ENCODE results near the gene UBXN6.
A peak's percentile ranks its signal among the peaks of the same experiment; 100 is the strongest.

UBXN6 gene

DNA sequence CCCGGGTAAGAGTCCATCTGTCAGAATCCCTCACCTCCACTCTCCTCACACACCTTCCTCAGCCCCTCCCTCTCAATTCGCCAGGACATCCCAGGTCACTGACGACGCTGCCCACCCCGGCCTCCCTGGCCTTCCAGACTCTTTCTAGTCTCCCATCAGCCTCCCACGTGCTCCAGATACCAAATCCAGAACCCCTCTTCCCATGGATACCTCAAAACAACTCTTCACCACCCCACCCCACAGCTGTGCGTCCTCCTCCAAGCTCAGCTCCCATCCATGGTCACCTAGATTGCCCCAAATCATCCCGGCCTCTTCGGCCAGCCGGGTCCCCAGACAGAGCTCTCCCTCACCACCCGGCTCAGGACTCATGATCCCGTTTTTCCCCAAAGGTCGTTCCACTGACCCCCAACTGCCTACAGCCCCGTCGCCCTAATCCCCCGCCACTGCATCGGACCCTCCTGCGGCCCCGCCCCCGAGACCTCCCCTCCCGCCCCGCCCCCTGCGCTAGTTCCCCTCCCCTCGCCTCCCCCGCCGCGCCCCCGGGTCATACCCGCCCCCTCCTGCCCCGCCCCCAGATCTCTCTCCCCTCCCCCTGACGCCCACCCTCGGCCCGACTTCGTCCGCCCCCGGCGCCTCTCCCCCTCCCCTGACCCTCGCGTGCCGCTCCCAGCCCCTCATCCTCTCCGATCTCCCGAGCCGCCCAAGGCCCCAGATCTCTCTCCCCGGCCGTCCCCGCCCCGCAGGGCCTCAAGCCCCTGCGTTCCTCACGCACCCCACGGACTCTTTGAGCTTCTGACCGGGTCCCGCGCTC is 546 bp downstream of the UBXN6 start:
- peak; percentile 18 for DNase-seq (ENCODE audit: low read depth)

GRCh38 chr19:4456476-4456842 is 1.1 kb downstream of the UBXN6 start:
- peak; percentile 56 for DNase-seq (ENCODE audit: low read depth)

GRCh38 chr19:4455719-4456475 is 1.7 kb downstream of the UBXN6 start:
- DNase-seq (ENCODE audit: low read depth), result peak; percentile 51

DNA sequence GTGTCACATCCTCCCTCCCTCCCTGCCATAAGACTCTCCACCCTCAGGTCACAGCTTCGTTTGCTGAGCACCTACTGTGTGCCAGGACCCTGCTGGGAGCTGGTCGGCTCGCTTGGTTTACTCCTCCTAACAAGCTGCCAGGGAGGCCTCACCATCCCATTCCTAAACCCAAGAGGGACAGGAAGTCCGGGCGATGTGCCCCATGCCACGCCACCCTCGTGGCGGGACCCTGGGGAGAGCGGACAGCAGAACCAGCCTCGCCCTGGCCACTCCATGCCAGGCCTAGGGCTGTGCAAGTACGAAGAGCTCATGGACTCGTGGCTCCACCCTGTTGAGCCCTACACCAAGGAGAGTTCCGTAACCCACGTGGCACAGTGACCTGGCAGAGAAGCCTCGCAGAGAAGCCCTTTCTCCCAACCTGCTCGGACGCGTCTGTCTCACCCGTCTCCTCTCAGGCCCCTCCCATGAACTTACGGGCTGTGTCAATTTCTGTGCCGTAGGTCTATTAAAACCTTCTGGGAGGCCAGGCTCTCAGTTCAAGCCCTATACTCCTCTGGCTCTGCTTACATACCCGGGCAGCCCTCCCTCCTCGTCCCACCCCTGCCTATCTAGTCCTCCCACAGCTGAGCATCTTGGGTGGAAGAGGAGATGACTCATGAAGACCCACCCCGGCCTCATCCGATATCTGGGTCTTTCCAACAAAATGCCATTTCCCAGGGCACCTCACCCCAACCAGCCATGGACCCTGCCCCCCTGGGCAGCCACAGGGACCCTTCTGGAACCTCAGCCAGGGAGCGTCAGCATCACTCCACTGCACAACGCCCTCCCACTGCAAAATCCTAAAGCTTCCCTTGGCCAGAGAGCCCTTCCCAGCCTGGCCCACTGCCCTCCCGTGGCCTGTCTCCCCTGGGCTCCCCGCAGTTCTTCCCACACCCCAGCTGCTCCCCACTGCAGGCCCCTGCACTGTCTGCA is 2.6 kb downstream of the UBXN6 start:
- peak; percentile 41 for DNase-seq (ENCODE audit: low read depth)

DNA sequence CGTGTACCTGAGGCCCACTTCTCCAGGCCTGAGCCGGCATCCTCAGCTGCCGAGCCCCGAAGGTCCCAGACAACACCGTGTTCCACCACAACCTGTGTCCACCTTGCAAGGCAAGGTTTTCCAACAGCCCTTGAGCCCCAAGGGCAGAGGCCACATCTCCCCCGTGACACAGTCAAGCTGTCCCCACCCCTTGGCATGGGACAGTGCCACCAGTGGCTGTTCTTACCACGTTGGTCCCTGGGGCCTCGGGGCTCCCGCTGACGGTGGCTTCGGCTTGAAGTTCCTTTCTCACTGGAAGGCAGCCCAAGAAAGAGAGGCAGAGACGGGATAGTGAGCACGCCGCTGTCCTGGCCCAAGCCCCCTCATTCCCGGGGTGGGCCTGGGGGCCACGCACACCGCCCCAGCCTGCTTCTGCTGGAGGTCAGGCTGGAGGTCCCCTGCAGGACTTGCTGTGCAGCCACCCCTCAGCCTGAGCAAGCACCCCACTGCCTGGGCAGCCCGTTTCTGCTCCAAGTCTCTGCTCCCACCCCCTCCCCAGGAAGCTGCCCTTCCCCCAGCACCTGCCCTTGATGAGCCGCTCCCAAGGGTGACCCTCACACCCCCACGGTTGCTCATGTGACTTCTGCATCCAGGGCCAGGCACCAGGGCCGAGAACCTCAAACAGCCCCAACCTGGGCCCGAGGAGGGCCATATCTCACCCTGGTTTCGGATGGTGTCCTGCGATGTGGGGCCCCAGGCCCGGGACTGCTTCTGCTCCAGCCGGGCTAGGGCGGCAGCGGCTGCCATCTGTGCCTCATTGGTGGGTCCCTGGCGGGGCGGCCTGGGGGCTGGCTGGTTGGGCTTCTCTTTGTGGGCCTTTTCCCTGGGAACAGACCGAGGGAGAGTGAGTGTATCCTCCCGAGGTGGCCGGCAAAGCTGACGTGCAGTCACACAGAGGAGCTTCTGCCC is 4.1 kb downstream of the UBXN6 start:
- no peak for DNase-seq (ENCODE audit: low read depth)

- no peak for DNase-seq (ENCODE audit: low read depth)
Observed at GRCh38 chr19:4452230-4452990, 5.2 kb downstream of the UBXN6 start.

GRCh38 chr19:4449639-4450028 is 8.0 kb downstream of the UBXN6 start:
- no peak for DNase-seq (ENCODE audit: low read depth)

- DNase-seq (ENCODE audit: low read depth), result no peak
Observed at GRCh38 chr19:4449022-4449638, 8.5 kb downstream of the UBXN6 start.

- no peak for DNase-seq (ENCODE audit: low read depth)
Observed at GRCh38 chr19:4448147-4448985, 9.2 kb downstream of the UBXN6 start.

GRCh38 chr19:4447327-4448146 is 10.1 kb downstream of the UBXN6 start:
- no peak for DNase-seq (ENCODE audit: low read depth)

- DNase-seq (ENCODE audit: low read depth), result no peak
Observed at GRCh38 chr19:4446704-4447200, 10.8 kb downstream of the UBXN6 start.

DNA sequence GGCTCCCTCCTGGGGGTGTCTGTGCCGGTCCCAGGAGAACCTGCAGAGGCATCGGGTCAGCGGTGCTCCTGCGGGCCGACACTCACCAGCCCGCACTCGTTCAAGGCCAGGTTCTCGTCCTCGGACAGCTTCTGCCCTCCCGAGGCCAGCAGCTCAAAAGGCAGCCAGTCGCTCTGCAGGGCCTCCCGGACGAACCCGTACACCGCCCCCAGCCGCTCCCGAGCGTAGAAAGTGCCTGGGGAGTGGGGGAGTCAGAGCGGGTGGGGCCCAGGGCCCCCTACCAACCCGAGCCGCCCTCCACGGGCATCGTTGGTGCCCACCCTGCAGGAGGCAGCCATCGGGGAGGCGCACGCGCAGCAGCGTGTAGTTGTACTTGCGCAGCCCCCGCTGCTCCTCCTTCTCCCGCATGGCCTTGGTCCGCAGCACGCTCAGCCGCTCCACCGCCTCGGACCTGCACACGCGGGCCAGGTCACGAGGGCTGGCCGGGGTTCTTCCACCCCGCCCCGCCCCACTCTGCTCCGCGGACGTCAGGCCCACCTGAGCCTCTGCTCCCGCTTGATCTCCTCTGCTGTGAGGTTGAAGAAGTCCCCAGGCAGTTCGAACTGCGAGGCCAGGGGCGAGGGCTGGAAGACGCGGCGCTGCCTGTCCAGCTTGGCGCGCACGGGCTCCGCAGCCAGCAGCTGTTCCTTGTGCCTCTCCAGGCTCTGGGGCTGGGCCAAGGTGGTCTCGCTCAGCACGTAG is 11.5 kb downstream of the UBXN6 start:
- DNase-seq (ENCODE audit: low read depth), result no peak

DNA sequence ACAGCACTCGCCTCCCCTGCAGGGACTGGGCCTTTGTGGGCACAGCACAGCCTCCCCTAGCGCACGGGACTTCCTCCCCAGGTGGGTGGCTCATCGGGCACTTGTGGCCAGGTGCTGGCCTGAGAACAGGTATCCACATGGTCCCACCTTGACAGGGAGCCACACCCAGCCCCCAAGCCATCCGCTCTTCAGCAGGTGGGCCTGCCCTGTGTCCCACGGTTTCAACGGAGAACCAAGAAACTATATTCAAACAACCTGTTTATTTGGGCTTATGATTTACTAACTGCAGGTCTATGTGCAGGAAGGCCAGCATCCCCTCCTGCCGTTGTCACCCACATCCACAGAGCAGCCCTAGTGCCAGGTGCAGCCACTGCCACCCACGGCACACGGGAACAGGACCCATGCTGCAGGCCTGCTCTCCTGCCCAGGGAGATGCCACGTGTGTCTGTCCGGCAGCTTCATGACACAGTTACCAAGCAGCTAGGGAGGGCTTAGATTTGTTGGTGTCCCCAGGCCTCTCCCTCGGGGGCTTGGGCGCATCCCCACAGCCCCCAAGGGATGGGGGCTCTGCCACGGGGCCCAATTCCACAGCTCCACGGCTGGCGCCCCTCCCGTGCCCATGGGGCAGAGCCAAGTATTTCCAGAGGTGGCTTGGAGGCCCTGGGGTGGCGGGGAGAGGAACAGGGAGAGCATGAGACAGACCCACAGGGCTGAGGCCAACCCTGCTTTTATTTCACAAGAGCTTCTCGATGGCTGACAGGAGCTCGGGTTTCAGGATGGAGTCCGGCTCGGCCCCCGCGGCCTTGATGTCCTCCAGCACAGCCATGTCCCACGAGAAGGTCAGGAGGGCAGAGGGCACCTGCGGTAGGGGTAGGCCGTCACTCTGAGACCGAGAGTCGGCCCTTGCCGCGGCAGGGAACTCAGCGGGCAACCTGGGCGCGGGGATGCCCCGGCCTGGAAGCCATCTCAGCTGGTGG is 12.5 kb downstream of the UBXN6 start:
- DNase-seq (ENCODE audit: low read depth), result no peak

DNA sequence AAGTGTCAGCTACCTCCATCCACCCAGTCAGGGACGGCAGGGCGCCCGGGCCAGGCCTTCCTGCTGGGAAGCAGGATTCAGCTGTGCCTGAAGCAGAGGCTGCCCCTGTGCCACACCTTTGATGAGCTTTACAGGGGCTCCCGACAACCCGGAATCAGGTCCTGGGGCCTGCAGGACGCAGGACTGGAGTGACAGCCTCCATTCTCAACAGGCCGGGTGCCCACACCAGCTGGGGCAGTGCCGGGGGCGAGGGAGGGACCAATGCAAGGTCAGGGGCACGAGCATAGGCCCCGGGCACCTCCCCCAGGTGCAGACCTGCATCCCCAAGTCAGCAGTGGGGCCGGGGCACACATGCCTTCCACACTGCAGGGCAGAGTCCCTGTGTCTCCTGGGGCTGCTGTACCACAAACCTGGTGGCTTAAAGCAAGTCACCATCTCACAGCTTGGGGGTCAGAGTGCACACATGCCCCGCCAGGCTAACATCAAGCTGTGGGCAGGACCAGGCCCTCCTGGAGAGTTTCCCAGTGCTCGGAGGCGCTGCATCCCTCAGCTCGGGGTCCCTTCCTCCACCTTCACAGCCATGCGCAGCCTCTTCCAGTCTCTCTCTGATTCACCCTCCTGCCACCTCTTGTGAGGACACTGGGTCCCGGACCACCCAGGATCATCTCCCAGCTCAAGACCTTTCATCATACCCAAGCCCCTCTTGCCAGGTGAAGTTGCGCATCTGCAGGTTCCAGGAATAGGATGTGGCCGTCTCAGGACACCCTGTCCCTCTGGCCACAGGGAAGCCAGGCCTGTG is 13.4 kb downstream of the UBXN6 start:
- no peak for DNase-seq (ENCODE audit: low read depth)

GRCh38 chr19:4443188-4443587 is 14.4 kb downstream of the UBXN6 start:
- DNase-seq (ENCODE audit: low read depth), result no peak

Measured in stromal cell of bone marrow (primary cell).